Measurements from ENCODE around the gene SLC16A6.
"Not testable (repeated sequence)": the region's sequence is repeated elsewhere in the genome, so short reads cannot be mapped to it uniquely, and the experiment has no call there.

DNA sequence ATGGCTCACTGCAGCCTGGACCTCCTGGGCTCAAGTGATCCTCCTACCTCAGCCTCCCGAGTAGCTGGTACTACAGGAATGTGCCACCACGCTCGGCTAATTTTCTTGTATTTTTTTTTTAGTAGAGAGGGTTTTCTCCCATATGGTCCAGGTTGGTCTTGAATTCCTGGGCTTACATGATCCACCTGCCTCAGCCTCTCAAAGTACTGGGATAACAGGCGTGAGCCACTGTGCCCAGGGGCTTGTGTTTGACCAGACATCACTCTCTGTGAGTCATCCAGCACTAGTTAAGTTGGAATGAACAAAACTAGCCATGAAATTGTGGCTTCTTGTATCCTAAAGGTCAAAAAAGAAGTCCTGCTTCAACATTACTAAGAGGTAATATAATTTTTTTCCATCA lies 59.8 kb downstream of the SLC16A6 start:
- not testable (repeated sequence) for TF ChIP-seq CTCF, POLR2A (IDR thresholded peaks at IDR 0.05)
